Breast epithelium (tissue), 3 donors: ENCODE results near the gene DHX16.

ENCODE experiments used
- CTCF ChIP-seq, 3 donors: fragments of 450-650 bp; IDR thresholded peaks; one replicate each; pipeline ENCODE4 v1.5.1; 2016 to 2017; ENCODE audit warnings: antibody characterized with exemption in 3 of 3, mild to moderate bottlenecking in 3 of 3, moderate library complexity in 3 of 3
- POLR2A ChIP-seq: fragments of 450-650 bp; IDR thresholded peaks from one replicate; pipeline ENCODE4 v1.6.1; 2016; ENCODE audit warnings: antibody characterized with exemption, mild to moderate bottlenecking, moderate library complexity
- POLR2AphosphoS5 ChIP-seq, 3 donors: sonication (generic); formaldehyde crosslinking; IDR thresholded peaks; one replicate each; pipeline ENCODE4 v1.6.1; 2017; ENCODE audit warnings: antibody characterized with exemption in 3 of 3

- TF ChIP-seq CTCF (IDR thresholded peaks at IDR 0.05) (no peak), POLR2A (no peak), POLR2AphosphoS5 (IDR thresholded peaks at IDR 0.05) (no peak)
Observed at GRCh38 chr6:30700340-30700739, 27.5 kb upstream of the DHX16 start.
